Omental fat pad (tissue), 4 donors: ENCODE data around the gene SLC6A20. TPM values are rescaled to one million over a fixed set of nuclear protein-coding genes. Genes with fewer than 3 reads are reported as not detected.

Experiments
- ATAC-seq: fragments of 150-250 bp; one replicate; pipeline ENCODE4 v1.9.1; 2016; ENCODE audit warnings: mild to moderate bottlenecking, moderate library complexity; ENCODE audit not compliant: low FRiP score
- DNase-seq: peaks from one replicate; pipeline ENCODE4 v3.0.0-alpha.2; 2019; ENCODE audit warnings: low spot score
- CTCF ChIP-seq, 3 donors: fragments of 450-650 bp; IDR thresholded peaks; one replicate each; pipeline ENCODE4 v1.5.1; 2016 to 2017; ENCODE audit warnings: antibody characterized with exemption in 3 of 3, mild to moderate bottlenecking in 3 of 3, moderate library complexity in 2 of 3
- total RNA-seq, 4 donors: library from RNA; depleted of rRNA; stranded (reverse); fragments of >200 nt; gene quantifications; one replicate each; pipeline ENCODE4 v1.1.0, GENCODE V29; 2016

The SLC6A20 gene
- total RNA-seq, 4 donors from 2014 or later: 0.09 to 0.72 (median 0.38) TPM; not detected in 1

DNA sequence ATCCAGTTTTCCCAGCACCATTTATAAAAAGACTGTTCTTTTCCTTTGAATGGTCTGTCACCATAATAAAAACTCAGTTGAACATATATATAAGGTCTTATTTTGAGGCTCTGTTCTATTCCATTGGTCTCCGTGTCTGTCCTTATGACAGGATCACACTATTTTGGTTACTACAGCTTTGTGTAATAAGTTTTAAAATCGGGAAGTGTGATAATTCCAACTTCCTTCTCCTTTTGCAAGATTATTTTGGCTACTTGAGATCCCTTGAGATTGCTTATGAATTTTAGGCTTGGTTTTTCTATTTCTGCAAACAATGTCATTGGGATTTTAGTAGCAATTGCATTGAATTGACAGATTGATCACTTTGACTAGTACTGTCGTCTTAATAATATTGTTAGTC, 71.4 kb downstream of the SLC6A20 start:
- ATAC-seq (no peak), DNase-seq (no peak)
- TF ChIP-seq CTCF (IDR thresholded peaks at IDR 0.05): no peak

DNA sequence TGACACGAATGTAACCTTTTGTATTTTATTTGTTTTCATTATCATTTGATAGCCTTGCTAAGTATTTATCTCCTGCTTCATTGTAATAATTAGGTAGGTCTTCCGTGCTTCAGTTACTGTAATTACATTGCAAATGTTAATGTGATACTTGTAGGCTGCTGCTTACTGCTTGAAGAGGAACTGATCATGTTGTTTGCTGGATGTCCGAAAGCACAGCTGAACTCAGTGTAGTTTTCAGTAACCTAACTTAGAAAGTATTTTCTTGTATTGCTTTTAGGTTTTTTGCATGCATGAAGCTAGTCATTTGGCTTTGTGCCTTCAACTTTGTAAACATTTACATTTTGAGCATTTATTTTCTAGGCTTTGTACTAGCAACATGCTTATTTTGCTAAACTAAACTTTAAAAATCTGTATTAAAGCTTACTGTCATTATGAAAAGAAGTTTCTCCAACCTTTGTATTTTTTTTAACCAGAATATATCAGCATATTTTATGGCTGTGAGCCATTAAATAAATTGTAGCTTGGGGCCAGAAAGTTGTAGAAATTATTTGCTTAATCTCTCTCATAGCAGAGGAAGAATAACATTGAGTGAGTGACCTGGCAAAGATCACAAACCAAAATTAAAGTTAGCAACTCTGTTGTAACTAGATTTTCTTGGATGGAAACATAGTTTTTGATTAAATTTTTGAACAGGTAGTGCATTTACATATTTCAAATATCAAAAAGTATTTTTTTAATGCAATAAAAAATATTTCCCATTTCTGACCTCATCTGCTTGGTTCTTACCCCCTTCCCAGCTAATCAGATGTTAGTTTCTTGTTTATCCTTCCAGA, 76.5 kb downstream of the SLC6A20 start:
- DNase-seq (no peak), ATAC-seq (no peak)
- TF ChIP-seq CTCF (IDR thresholded peaks at IDR 0.05): no peak

DNA sequence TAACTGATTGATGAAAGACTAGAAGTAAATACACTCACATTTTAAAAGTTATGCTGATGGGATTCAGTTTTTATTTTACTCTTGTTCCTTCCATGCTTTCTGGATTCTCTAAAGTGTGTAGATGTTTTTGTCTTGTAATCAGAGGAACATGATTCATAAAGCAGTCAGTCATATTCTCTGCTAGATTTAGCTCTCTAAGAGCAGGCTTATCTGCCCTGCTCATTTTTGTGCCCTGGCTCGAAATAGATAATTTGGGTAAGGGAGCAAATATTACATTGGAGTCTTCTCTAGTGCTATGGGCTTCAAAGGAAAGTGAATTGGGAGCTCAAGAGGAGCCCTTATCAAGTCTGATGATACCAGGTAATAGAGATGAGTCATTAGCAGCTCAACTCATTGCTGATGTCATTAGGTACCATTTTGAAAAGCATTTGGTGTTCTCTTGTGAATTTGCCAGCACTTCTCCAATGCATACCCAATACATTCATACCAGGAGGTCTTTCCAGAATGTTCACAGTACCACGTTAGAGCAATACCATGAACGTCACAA, 79.5 kb downstream of the SLC6A20 start:
- no peak for ATAC-seq
- no peak for DNase-seq
- no peak for TF ChIP-seq CTCF (IDR thresholded peaks at IDR 0.05)

GRCh38 chr3:45715945-45716344, 80.4 kb downstream of the SLC6A20 start:
- TF ChIP-seq CTCF (IDR thresholded peaks at IDR 0.05): no peak
- DNase-seq: no peak
- no peak for ATAC-seq

- DNase-seq: no peak
- no peak for TF ChIP-seq CTCF (IDR thresholded peaks at IDR 0.05)
- no peak for ATAC-seq
These were observed 83.8 kb downstream of the SLC6A20 start for GRCh38 chr3:45712434-45713110.

DNA sequence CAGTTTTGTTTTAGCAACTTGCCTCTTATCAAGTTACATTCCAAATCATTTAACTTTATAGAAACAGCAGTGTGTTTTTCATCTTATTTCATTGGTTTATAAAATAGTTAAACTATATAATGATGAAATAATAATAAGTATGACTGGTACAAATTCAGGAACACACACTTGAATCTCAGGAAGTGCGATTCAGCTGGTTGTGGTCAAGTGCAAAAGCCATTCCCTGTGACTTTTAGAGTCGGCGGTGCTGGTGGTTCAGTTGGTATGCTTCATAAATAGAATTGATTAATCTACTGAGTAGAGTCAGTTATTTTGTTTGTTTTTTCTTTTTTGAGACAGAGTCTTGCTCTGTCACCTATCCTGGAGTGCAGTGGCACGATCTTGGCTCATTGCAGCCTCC, 84.4 kb downstream of the SLC6A20 start:
- DNase-seq (no peak), ATAC-seq (no peak)
- no peak for TF ChIP-seq CTCF (IDR thresholded peaks at IDR 0.05)
